SK-N-SH (cell line): ENCODE results near the gene MS4A18. TPM values are rescaled to one million over a fixed set of nuclear protein-coding genes. Genes with fewer than 3 reads are reported as not detected.
A peak's percentile ranks its signal among the peaks of the same experiment; 100 is the strongest.

Source experiments
- CTCF ChIA-PET: fragments of 300-600, 350-600 bp; formaldehyde crosslinking; extraction: SDS; loops from one replicate; lab custom pipeline; 2021; lab: Yijun Ruan, JAX
- POLR2A ChIA-PET: fragments of 350-600 bp; sonication (Branson Sonifier 250); formaldehyde crosslinking; extraction: SDS; loops from one replicate; lab custom pipeline; 2020; ENCODE audit warnings: antibody characterized with exemption, inconsistent platforms; lab: Yijun Ruan, JAX
- DNase-seq: peaks from one replicate; pipeline ENCODE4 v3.0.0; 2012
- H2AFZ ChIP-seq: fragments of 200-600 bp; sonication (generic); 2 replicates; pipeline ENCODE4 v1.8.1; 2016; ENCODE audit warnings: antibody characterized with exemption, mild to moderate bottlenecking, low read depth
- H3F3A ChIP-seq: fragments of 200-600 bp; sonication (generic); replicated peaks from 2 replicates; pipeline ENCODE3; 2016; ENCODE audit warnings: antibody characterized with exemption, mild to moderate bottlenecking; ENCODE audit not compliant: insufficient read depth
- H3K27ac ChIP-seq, 2 experiments: fragments of 200-500 bp in 1 of 2; fragments of 200-600 bp in 1 of 2; sonication (Bioruptor generic) in 1 of 2; sonication (generic), shearing (Covaris generic) in 1 of 2; 2 replicates each; pipeline versions ENCODE4 v1.5.1 to v1.6.1; 2014 to 2016; ENCODE audit warnings: low read depth in 2 of 2, inconsistent platforms in 1 of 2, low read length in 1 of 2, mild to moderate bottlenecking in 1 of 2, mixed read lengths in 1 of 2
- H3K27me3 ChIP-seq: fragments of 200-600 bp; sonication (generic), shearing (Covaris generic); 2 replicates; pipeline ENCODE4 v1.6.1; 2016; ENCODE audit warnings: mixed run types; ENCODE audit not compliant: insufficient read depth
- H3K36me3 ChIP-seq, 2 experiments: fragments of 200-500 bp in 1 of 2; fragments of 200-600 bp in 1 of 2; sonication (Bioruptor generic) in 1 of 2; sonication (generic) in 1 of 2; replicated peaks in 1 of 2; 2 replicates each; pipeline versions ENCODE3 to v1.5.1; 2014 to 2016; ENCODE audit warnings: low read length in 1 of 2, mild to moderate bottlenecking in 1 of 2; ENCODE audit not compliant: insufficient read depth in 2 of 2, control insufficient read depth in 1 of 2
- H3K4me1 ChIP-seq, 2 experiments: fragments of 200-500 bp in 1 of 2; fragments of 200-600 bp in 1 of 2; sonication (Bioruptor generic) in 1 of 2; sonication (generic), shearing (Covaris generic) in 1 of 2; 2 replicates each; pipeline versions ENCODE4 v1.5.1 to v1.6.1; 2014 to 2016; ENCODE audit warnings: low read depth in 1 of 2, low read length in 1 of 2, mixed run types in 1 of 2; ENCODE audit not compliant: insufficient read depth in 2 of 2, control insufficient read depth in 1 of 2
- H3K4me2 ChIP-seq: fragments of 200-600 bp; sonication (generic), shearing (Covaris generic); 2 replicates; pipeline ENCODE4 v1.6.1; 2017; ENCODE audit warnings: mixed run types
- H3K4me3 ChIP-seq, 2 experiments: fragments of 200-500 bp in 1 of 2; fragments of 200-600 bp in 1 of 2; sonication (Bioruptor generic) in 1 of 2; sonication (generic), shearing (Covaris generic) in 1 of 2; 2 replicates each; pipeline versions ENCODE4 v1.5.1 to v1.8.1; 2014 to 2016; ENCODE audit warnings: low read depth in 2 of 2, inconsistent platforms in 1 of 2, low read length in 1 of 2, mild to moderate bottlenecking in 1 of 2, mixed read lengths in 1 of 2, moderate library complexity in 1 of 2
- H3K79me2 ChIP-seq: fragments of 200-600 bp; sonication (generic); 2 replicates; pipeline ENCODE4 v1.8.1; 2017; ENCODE audit warnings: mild to moderate bottlenecking; ENCODE audit not compliant: insufficient read depth
- H3K9ac ChIP-seq: fragments of 200-600 bp; sonication (generic); 2 replicates; pipeline ENCODE4 v1.6.1; 2017; ENCODE audit warnings: mixed run types
- H3K9me2 ChIP-seq: fragments of 200-600 bp; sonication (generic); 2 replicates; pipeline ENCODE4 v1.6.1; 2017; ENCODE audit warnings: mixed run types
- H3K9me3 ChIP-seq: fragments of 200-600 bp; sonication (generic); 2 replicates; pipeline ENCODE4 v1.6.1; 2017; ENCODE audit warnings: mixed run types, mild to moderate bottlenecking, moderate library complexity
- H4K20me1 ChIP-seq: fragments of 200-600 bp; sonication (generic); 2 replicates; pipeline ENCODE4 v1.6.1; 2017; ENCODE audit warnings: mild to moderate bottlenecking, mixed run types; ENCODE audit not compliant: insufficient read depth
- MXI1 ChIP-seq: IDR thresholded peaks from 2 replicates; pipeline ENCODE4 v1.6.1; 2012; ENCODE audit warnings: mild to moderate bottlenecking, low read depth, low read length, improper control_type of control experiment
- TEAD4 ChIP-seq: IDR thresholded peaks from 2 replicates; pipeline ENCODE4 v1.4.0; 2012; ENCODE audit warnings: mild to moderate bottlenecking, borderline replicate concordance; ENCODE audit not compliant: insufficient read depth
- USF2 ChIP-seq: fragments of 150-350 bp; IDR thresholded peaks from 2 replicates; pipeline ENCODE4 v1.6.1; 2017; ENCODE audit warnings: antibody characterized with exemption, low read length, low read depth, borderline replicate concordance
- YY1 ChIP-seq: IDR thresholded peaks from 2 replicates; pipeline ENCODE4 v1.4.0; 2012; ENCODE audit warnings: low read depth, mild to moderate bottlenecking
- WGBS: methylation state at CpG from one replicate; pipeline ENCODE4 v1.1.6; 2017; ENCODE audit warnings: low lambda C conversion rate; 5-methylcytosine and 5-hydroxymethylcytosine counted together
- polyA plus RNA-seq, 3 experiments: library from polyadenylated mRNA; depleted of rRNA; stranded (reverse); fragments of >200 nt; gene quantifications; 2 replicates each; pipeline ENCODE4 v1.2.3, GENCODE V29; 2012
- TF ChIP-seq, protein P1 (sequence below): fragments of 200-600 bp; sonication (generic); IDR thresholded peaks from 2 replicates; pipeline ENCODE4 v1.6.1; 2017; ENCODE audit warnings: antibody characterized with exemption, mild to moderate bottlenecking, moderate library complexity
- TF ChIP-seq, protein P2 (sequence below): IDR thresholded peaks from 2 replicates; pipeline ENCODE4 v1.6.1; 2012; ENCODE audit warnings: mild to moderate bottlenecking, low read depth, low read length, moderate library complexity

Gene MS4A18
- polyA plus RNA-seq, 1 of the 3 experiments (the other 2 are of a cell fraction), result not detected

GRCh38 chr11:60739114-60739513 is 14.6 kb downstream of the MS4A18 start:
- Histone ChIP-seq H3K9me3 (no peaks in the 10 kb centered on the region), H3F3A (no peaks in the 10 kb centered on the region), H3K79me2 (no peaks in the 10 kb centered on the region), H3K27ac (no peak overlapping the region), H3K4me1 (no peaks in the 10 kb centered on the region), H3K36me3 (no peaks in the 10 kb centered on the region), H3K4me2 (no peak overlapping the region), H3K4me3 (no peak overlapping the region), H3K9me2 (no peaks in the 10 kb centered on the region), H3K27me3 (peaks cover 22% of the 10 kb centered on the region; the same call in 1 of the 2 replicates), H4K20me1 (no peaks in the 10 kb centered on the region), H2AFZ (no peak overlapping the region), H3K9ac (no peak overlapping the region)
- DNase-seq, result no peak
- CTCF ChIA-PET, result interaction anchor here (0.6 to 1.4 kb wide), 3 partner anchors 19 to 740 kb away, joined by 3 read pairs; no protein-coding TSS in a partner anchor
- TF ChIP-seq, protein P1, sequence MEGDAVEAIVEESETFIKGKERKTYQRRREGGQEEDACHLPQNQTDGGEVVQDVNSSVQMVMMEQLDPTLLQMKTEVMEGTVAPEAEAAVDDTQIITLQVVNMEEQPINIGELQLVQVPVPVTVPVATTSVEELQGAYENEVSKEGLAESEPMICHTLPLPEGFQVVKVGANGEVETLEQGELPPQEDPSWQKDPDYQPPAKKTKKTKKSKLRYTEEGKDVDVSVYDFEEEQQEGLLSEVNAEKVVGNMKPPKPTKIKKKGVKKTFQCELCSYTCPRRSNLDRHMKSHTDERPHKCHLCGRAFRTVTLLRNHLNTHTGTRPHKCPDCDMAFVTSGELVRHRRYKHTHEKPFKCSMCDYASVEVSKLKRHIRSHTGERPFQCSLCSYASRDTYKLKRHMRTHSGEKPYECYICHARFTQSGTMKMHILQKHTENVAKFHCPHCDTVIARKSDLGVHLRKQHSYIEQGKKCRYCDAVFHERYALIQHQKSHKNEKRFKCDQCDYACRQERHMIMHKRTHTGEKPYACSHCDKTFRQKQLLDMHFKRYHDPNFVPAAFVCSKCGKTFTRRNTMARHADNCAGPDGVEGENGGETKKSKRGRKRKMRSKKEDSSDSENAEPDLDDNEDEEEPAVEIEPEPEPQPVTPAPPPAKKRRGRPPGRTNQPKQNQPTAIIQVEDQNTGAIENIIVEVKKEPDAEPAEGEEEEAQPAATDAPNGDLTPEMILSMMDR, result peak; percentile 15; the same call in 1 of the 2 replicates
- no peak for TF ChIP-seq TEAD4
- 15% methylated on average over 7 of the region's 7 CpGs for WGBS
- POLR2A ChIA-PET, result no interaction called here

- POLR2A ChIA-PET, result no interaction called here
Measured at GRCh38 chr11:60740573-60740972, 16.1 kb downstream of the MS4A18 start.

More at GRCh38 chr11:60740573-60740972, 16.1 kb downstream of the MS4A18 start:
- CTCF ChIA-PET, result interaction anchor here (1.3 to 1.4 kb wide), 3 partner anchors 10 to 22 kb away, joined by 3 read pairs; no protein-coding TSS in a partner anchor
- Histone ChIP-seq H3F3A (no peaks in the 10 kb centered on the region), H3K9me3 (no peaks in the 10 kb centered on the region), H3K9ac (no peak overlapping the region), H3K27ac (no peak overlapping the region), H3K4me1 (no peaks in the 10 kb centered on the region), H3K36me3 (no peaks in the 10 kb centered on the region), H2AFZ (no peak overlapping the region), H3K79me2 (no peaks in the 10 kb centered on the region), H3K27me3 (peaks cover 19% of the 10 kb centered on the region; the same call in 1 of the 2 replicates), H3K4me2 (no peak overlapping the region), H3K4me3 (no peak overlapping the region), H3K9me2 (no peaks in the 10 kb centered on the region), H4K20me1 (no peaks in the 10 kb centered on the region)
- TF ChIP-seq USF2, result no peak
- no peak for TF ChIP-seq MXI1
- no peak for TF ChIP-seq YY1
- TF ChIP-seq, protein P2, sequence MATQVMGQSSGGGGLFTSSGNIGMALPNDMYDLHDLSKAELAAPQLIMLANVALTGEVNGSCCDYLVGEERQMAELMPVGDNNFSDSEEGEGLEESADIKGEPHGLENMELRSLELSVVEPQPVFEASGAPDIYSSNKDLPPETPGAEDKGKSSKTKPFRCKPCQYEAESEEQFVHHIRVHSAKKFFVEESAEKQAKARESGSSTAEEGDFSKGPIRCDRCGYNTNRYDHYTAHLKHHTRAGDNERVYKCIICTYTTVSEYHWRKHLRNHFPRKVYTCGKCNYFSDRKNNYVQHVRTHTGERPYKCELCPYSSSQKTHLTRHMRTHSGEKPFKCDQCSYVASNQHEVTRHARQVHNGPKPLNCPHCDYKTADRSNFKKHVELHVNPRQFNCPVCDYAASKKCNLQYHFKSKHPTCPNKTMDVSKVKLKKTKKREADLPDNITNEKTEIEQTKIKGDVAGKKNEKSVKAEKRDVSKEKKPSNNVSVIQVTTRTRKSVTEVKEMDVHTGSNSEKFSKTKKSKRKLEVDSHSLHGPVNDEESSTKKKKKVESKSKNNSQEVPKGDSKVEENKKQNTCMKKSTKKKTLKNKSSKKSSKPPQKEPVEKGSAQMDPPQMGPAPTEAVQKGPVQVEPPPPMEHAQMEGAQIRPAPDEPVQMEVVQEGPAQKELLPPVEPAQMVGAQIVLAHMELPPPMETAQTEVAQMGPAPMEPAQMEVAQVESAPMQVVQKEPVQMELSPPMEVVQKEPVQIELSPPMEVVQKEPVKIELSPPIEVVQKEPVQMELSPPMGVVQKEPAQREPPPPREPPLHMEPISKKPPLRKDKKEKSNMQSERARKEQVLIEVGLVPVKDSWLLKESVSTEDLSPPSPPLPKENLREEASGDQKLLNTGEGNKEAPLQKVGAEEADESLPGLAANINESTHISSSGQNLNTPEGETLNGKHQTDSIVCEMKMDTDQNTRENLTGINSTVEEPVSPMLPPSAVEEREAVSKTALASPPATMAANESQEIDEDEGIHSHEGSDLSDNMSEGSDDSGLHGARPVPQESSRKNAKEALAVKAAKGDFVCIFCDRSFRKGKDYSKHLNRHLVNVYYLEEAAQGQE, result no peak
- no peak for DNase-seq
